ENCODE data around the gene PCDHGA9.

GRCh38 chr5:141419074-141419880 lies 16.7 kb downstream of the PCDHGA9 start:
- TF ChIP-seq, protein P1, sequence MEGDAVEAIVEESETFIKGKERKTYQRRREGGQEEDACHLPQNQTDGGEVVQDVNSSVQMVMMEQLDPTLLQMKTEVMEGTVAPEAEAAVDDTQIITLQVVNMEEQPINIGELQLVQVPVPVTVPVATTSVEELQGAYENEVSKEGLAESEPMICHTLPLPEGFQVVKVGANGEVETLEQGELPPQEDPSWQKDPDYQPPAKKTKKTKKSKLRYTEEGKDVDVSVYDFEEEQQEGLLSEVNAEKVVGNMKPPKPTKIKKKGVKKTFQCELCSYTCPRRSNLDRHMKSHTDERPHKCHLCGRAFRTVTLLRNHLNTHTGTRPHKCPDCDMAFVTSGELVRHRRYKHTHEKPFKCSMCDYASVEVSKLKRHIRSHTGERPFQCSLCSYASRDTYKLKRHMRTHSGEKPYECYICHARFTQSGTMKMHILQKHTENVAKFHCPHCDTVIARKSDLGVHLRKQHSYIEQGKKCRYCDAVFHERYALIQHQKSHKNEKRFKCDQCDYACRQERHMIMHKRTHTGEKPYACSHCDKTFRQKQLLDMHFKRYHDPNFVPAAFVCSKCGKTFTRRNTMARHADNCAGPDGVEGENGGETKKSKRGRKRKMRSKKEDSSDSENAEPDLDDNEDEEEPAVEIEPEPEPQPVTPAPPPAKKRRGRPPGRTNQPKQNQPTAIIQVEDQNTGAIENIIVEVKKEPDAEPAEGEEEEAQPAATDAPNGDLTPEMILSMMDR (IDR thresholded peaks at IDR 0.05), result no peak
- no peak for TF ChIP-seq POLR2A (IDR thresholded peaks at IDR 0.05)
